Gastroesophageal sphincter (tissue), 4 donors: ENCODE results near the gene MED7. TPM values are rescaled to one million over a fixed set of nuclear protein-coding genes. Genes with fewer than 3 reads are reported as not detected.

ENCODE experiments used
- ATAC-seq: fragments of 150-250 bp; one replicate; pipeline ENCODE4 v1.9.1; 2016; ENCODE audit warnings: mild to moderate bottlenecking, moderate library complexity
- H3K27ac ChIP-seq, 4 donors: fragments of 200-600 bp; sonication (generic) in 3 of 4; 1 replicate in 3 of 4; 2 replicates in 1 of 4; pipeline ENCODE4 v1.5.1; 2016 to 2019
- H3K27me3 ChIP-seq: fragments of 200-600 bp; sonication (generic); one replicate; pipeline ENCODE4 v1.5.1; 2019
- H3K36me3 ChIP-seq, 2 donors: fragments of 200-600 bp; sonication (generic); one replicate each; pipeline ENCODE4 v1.5.1; 2019; ENCODE audit warnings: control low read depth in 1 of 2
- H3K4me1 ChIP-seq, 3 donors: fragments of 200-600 bp; sonication (generic); 1 replicate in 2 of 3; 2 replicates in 1 of 3; pipeline ENCODE4 v1.5.1; 2016 to 2019; ENCODE audit warnings: control low read depth in 2 of 3
- H3K4me3 ChIP-seq, 2 donors: fragments of 200-600 bp; sonication (generic); one replicate each; pipeline ENCODE4 v1.5.1; 2019; ENCODE audit warnings: mild to moderate bottlenecking in 1 of 2, moderate library complexity in 1 of 2
- H3K9me3 ChIP-seq, 3 donors: fragments of 200-600 bp; sonication (generic); one replicate each; pipeline ENCODE4 v1.5.1; 2017 to 2019; ENCODE audit warnings: control low read depth in 2 of 3
- EP300 ChIP-seq: sonication (generic); formaldehyde crosslinking; IDR thresholded peaks from one replicate; pipeline ENCODE4 v1.6.1; 2017; ENCODE audit warnings: antibody characterized with exemption, mild to moderate bottlenecking
- POLR2A ChIP-seq, 2 donors: fragments of 450-650 bp; IDR thresholded peaks; one replicate each; pipeline ENCODE4 v1.6.1; 2017; ENCODE audit warnings: antibody characterized with exemption in 2 of 2, mild to moderate bottlenecking in 2 of 2, moderate library complexity in 1 of 2
- POLR2AphosphoS5 ChIP-seq: sonication (generic); formaldehyde crosslinking; IDR thresholded peaks from one replicate; pipeline ENCODE4 v1.6.1; 2017; ENCODE audit warnings: antibody characterized with exemption
- WGBS, 2 donors: methylation state at CpG; one replicate each; pipeline ENCODE4 v1.1.5; 2018; ENCODE audit warnings: low coverage in 1 of 2; 5-methylcytosine and 5-hydroxymethylcytosine counted together
- total RNA-seq, 4 donors: library from RNA; depleted of rRNA; stranded (reverse); fragments of >200 nt; gene quantifications; one replicate each; pipeline ENCODE4 v1.1.0, GENCODE V29; 2016
- TF ChIP-seq, protein P1 (sequence below), 4 experiments: fragments of 200-600 bp in 2 of 4; fragments of 450-650 bp in 2 of 4; sonication (generic) in 1 of 4; IDR thresholded peaks; one replicate each; pipeline ENCODE4 v1.5.1; 2017 to 2019; ENCODE audit warnings: antibody characterized with exemption in 4 of 4, mild to moderate bottlenecking in 2 of 4, moderate library complexity in 2 of 4

Gene MED7
- total RNA-seq, 4 donors from 2014 or later, result 8.9 to 17.9 (median 11.7) TPM

DNA sequence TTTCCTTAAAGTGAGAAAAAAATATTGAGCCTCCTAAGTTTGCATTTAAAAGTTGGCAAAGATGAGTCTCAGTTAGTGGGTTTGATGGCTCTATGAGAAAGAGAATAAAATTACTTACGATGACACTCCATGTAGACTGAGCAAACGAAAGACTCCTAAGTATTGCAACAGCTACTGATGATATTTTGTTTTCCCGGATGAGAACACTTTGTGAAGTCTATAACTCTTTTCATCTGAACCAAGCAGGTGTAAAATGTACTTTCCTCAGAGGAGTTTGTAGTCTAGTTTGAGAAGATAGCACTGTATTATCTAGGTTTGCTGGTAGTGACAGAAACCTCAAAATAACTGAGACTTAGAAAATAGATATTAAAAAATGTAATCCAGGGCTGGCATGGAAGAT lies 36.3 kb upstream of the MED7 start:
- no peaks in the 10 kb centered on the region for H3K27me3 ChIP-seq
- WGBS, 2 donors, result 75 to 77% methylated on average over 3 of the region's 3 CpGs

DNA sequence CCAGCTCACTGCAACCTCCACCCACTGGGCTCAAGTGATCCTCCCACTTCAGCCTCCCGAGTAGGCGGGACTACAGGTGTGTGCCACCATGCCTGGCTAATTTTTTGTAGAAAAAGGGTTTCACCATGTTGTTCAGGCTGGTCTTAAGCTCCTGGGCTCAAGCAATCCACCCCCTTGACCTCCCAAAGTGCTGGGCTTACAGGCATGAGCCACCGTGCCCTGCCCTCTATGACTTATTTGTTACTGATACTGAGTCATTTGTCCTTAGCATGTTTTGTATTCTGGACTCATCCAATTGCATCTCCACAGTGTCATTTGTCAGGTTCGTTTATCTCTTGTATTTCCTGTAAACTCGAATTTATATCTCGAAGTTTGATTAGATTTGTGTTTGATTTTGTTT lies 35.3 kb upstream of the MED7 start:
- Histone ChIP-seq H3K36me3 (no peaks in the 10 kb centered on the region), H3K9me3 (no peaks in the 10 kb centered on the region), H3K27ac (no peak overlapping the region), H3K27me3 (no peaks in the 10 kb centered on the region), H3K4me1 (no peaks in the 10 kb centered on the region), H3K4me3 (no peak overlapping the region)
- no peak for TF ChIP-seq POLR2AphosphoS5
- no peak for ATAC-seq
- WGBS, 2 donors, result 71 to 75% methylated on average over 4 to 6 of the region's 6 CpGs

More for the DNA sequence above, 36.3 kb upstream of the MED7 start:
- TF ChIP-seq POLR2A (IDR thresholded peaks at IDR 0.05) (no peak), POLR2AphosphoS5 (no peak), EP300 (no peak)
- TF ChIP-seq, protein P1, sequence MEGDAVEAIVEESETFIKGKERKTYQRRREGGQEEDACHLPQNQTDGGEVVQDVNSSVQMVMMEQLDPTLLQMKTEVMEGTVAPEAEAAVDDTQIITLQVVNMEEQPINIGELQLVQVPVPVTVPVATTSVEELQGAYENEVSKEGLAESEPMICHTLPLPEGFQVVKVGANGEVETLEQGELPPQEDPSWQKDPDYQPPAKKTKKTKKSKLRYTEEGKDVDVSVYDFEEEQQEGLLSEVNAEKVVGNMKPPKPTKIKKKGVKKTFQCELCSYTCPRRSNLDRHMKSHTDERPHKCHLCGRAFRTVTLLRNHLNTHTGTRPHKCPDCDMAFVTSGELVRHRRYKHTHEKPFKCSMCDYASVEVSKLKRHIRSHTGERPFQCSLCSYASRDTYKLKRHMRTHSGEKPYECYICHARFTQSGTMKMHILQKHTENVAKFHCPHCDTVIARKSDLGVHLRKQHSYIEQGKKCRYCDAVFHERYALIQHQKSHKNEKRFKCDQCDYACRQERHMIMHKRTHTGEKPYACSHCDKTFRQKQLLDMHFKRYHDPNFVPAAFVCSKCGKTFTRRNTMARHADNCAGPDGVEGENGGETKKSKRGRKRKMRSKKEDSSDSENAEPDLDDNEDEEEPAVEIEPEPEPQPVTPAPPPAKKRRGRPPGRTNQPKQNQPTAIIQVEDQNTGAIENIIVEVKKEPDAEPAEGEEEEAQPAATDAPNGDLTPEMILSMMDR (IDR thresholded peaks at IDR 0.05), result no peak
- H3K4me1 ChIP-seq, result no peaks in the 10 kb centered on the region
- H3K9me3 ChIP-seq, result peaks cover 0 to 2% (median 0%) of the 10 kb centered on the region in 3 donors
- no peak for ATAC-seq
- no peak overlapping the region for H3K4me3 ChIP-seq
- no peak overlapping the region for H3K27ac ChIP-seq
- no peaks in the 10 kb centered on the region for H3K36me3 ChIP-seq

DNA sequence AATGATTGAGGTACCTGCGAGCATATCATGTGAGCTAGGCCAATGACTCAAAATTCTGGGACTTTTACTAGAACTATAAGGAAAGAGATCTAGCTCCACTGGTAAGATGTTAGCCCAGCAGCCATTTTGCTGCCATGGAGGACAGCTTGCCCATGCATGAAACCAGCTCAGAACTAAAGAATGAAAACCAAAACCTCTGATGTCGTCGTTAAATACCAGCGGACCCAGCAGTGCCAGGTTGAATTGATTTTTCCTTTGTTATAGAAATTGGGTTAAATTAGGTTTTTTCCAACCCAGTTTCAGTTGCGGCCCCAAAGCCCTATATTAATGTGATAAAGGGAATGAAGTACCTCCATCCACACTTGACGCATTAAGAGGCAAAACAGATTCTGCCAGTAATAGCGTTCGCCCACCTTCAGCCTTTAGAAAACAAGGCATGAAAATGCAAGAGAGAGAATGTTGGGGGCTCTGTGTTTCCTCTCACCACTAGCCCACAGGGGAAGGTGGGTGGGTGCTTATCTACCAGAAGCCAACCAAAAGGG lies 32.5 kb upstream of the MED7 start:
- no peak overlapping the region for H3K27ac ChIP-seq
- H3K36me3 ChIP-seq, result no peaks in the 10 kb centered on the region
- ATAC-seq, result no peak
- no peak for TF ChIP-seq POLR2A (IDR thresholded peaks at IDR 0.05)
- TF ChIP-seq POLR2AphosphoS5, result no peak
- TF ChIP-seq EP300, result no peak
- TF ChIP-seq, protein P1 (IDR thresholded peaks at IDR 0.05), result no peak
- WGBS, 2 donors, result 92% methylated on average over 5 to 7 of the region's 8 CpGs
- H3K27me3 ChIP-seq, result no peaks in the 10 kb centered on the region
- no peaks in the 10 kb centered on the region for H3K9me3 ChIP-seq
- no peaks in the 10 kb centered on the region for H3K4me1 ChIP-seq
- H3K4me3 ChIP-seq, result no peak overlapping the region

DNA sequence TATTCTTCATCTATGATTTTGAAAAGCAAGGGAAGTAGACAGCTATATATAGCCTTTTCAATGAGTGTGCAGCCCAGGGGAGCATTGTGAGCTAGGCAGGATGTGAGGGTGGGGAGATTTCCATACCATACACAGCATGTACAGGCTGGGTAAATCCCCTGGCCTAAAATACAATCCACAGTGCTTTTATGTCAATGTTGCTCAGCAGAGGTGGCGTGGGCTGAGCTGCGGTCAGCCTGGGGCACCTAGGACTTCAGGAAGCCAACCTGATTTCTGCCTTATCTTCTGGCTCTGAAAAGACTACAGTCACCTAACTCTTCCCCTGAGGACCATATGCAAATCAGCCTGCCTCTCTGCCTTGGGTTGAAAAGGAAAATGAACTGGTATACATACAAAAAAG lies 29.7 kb upstream of the MED7 start:
- no peak for ATAC-seq
- H3K4me1 ChIP-seq, result no peaks in the 10 kb centered on the region
- no peak overlapping the region for H3K4me3 ChIP-seq
- no peaks in the 10 kb centered on the region for H3K36me3 ChIP-seq
- TF ChIP-seq POLR2AphosphoS5, result no peak
- TF ChIP-seq, protein P1 (IDR thresholded peaks at IDR 0.05), result no peak
- no peak for TF ChIP-seq POLR2A (IDR thresholded peaks at IDR 0.05)
- TF ChIP-seq EP300, result no peak
- no peaks in the 10 kb centered on the region for H3K9me3 ChIP-seq
- H3K27me3 ChIP-seq, result peaks cover 6% of the 10 kb centered on the region
- no peak overlapping the region for H3K27ac ChIP-seq
- WGBS, 2 donors, result 58% methylated on average over 2 of the region's 2 CpGs; no CpG with 5 or more reads in 1 of the 2 donors

DNA sequence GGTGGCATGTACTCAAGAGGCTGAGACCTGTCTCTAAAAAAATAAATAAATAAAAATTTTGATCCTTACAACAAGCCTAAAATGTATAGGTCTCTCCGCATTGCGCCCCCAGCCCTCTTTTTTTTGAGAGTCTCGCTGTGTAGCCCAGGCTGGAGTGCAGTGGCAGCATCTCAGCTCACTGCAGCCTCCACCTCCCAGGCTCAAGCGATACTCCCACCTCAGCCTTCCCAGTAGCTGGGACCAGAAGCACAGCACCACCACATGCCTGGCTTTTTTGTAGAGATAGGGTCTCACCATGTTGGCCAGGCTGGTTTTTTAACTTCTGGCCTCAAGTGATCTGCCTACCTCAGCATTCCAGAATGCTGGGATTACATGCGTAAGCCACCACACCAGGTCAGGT lies 25.6 kb upstream of the MED7 start:
- no peaks in the 10 kb centered on the region for H3K36me3 ChIP-seq
- H3K4me1 ChIP-seq, result no peaks in the 10 kb centered on the region
- no peak for TF ChIP-seq POLR2A (IDR thresholded peaks at IDR 0.05)
- TF ChIP-seq EP300, result no peak
- TF ChIP-seq, protein P1 (IDR thresholded peaks at IDR 0.05), result no peak
- TF ChIP-seq POLR2AphosphoS5, result no peak
- no peak overlapping the region for H3K4me3 ChIP-seq
- no peak for ATAC-seq
- 89 to 97% methylated on average over 4 of the region's 5 CpGs for WGBS, 2 donors
- H3K9me3 ChIP-seq, result no peaks in the 10 kb centered on the region
- peaks cover 8% of the 10 kb centered on the region for H3K27me3 ChIP-seq
- H3K27ac ChIP-seq, result no peak overlapping the region
